Neural progenitor cell (in vitro differentiated cells): ENCODE results near the gene UBAP1L. TPM values are rescaled to one million over a fixed set of nuclear protein-coding genes. Genes with fewer than 3 reads are reported as not detected.
A peak's percentile ranks its signal among the peaks of the same experiment; 100 is the strongest.

Source experiments
- DNase-seq: peaks from one replicate; pipeline ENCODE4 v3.0.0-alpha.2; 2016; ENCODE audit warnings: low spot score
- H2AFZ ChIP-seq: fragments of 200-600 bp; sonication (generic); replicated peaks from 2 replicates; pipeline ENCODE4 v1.6.1; 2016; ENCODE audit warnings: antibody characterized with exemption
- H3F3A ChIP-seq: fragments of 200-600 bp; sonication (generic); 2 replicates; pipeline ENCODE4 v1.6.1; 2016; ENCODE audit warnings: antibody characterized with exemption, low read depth
- H3K27ac ChIP-seq: fragments of 200-600 bp; sonication (generic); 2 replicates; pipeline ENCODE4 v1.5.1; 2016; ENCODE audit warnings: mild to moderate bottlenecking
- H3K27me3 ChIP-seq: fragments of 200-600 bp; sonication (generic); 2 replicates; pipeline ENCODE4 v1.6.1; 2016; ENCODE audit warnings: mild to moderate bottlenecking, moderate library complexity
- H3K36me3 ChIP-seq: fragments of 200-600 bp; sonication (generic); 2 replicates; pipeline ENCODE4 v1.5.1; 2016
- H3K4me1 ChIP-seq: fragments of 200-600 bp; sonication (generic); 2 replicates; pipeline ENCODE4 v1.6.1; 2016; ENCODE audit warnings: mixed run types
- H3K4me2 ChIP-seq: fragments of 200-600 bp; sonication (generic); 2 replicates; pipeline ENCODE4 v1.6.1; 2016
- H3K4me3 ChIP-seq: fragments of 200-600 bp; sonication (generic); 2 replicates; pipeline ENCODE4 v1.5.1; 2016
- H3K79me2 ChIP-seq: fragments of 200-600 bp; sonication (generic); 2 replicates; pipeline ENCODE4 v1.6.1; 2016; ENCODE audit warnings: low read depth
- H3K9ac ChIP-seq: fragments of 200-600 bp; sonication (generic); 2 replicates; pipeline ENCODE4 v1.6.1; 2016
- H3K9me3 ChIP-seq: fragments of 200-600 bp; sonication (generic); 2 replicates; pipeline ENCODE4 v1.5.1; 2016; ENCODE audit warnings: low read depth
- H4K20me1 ChIP-seq: fragments of 200-600 bp; sonication (generic); 2 replicates; pipeline ENCODE4 v1.6.1; 2016; ENCODE audit warnings: low read depth
- H3K27ac Mint-ChIP-seq: 3 replicates; pipeline ENCODE4 v1.8.0; 2021; ENCODE audit warnings: mixed read lengths
- H3K27me3 Mint-ChIP-seq: 2 replicates; pipeline ENCODE4 v1.8.0; 2022; ENCODE audit warnings: low read depth, mild to moderate bottlenecking, inconsistent platforms, moderate library complexity, mixed read lengths; ENCODE audit not compliant: insufficient read depth
- H3K36me3 Mint-ChIP-seq: 3 replicates; pipeline ENCODE4 v1.8.0; 2021; ENCODE audit warnings: mixed read lengths
- H3K4me1 Mint-ChIP-seq: 3 replicates; pipeline ENCODE4 v1.8.0; 2021; ENCODE audit warnings: mixed read lengths
- H3K4me3 Mint-ChIP-seq: 3 replicates; pipeline ENCODE4 v1.8.0; 2021; ENCODE audit warnings: mild to moderate bottlenecking, moderate library complexity, mixed read lengths
- H3K9me3 Mint-ChIP-seq: 3 replicates; pipeline ENCODE4 v1.8.0; 2020; ENCODE audit warnings: mixed read lengths
- EZH2 ChIP-seq: fragments of 200-600 bp; sonication (generic); IDR thresholded peaks from 2 replicates; pipeline ENCODE4 v1.6.1; 2017; ENCODE audit warnings: antibody characterized with exemption, mild to moderate bottlenecking, moderate library complexity
- EZH2phosphoT487 ChIP-seq: fragments of 200-600 bp; sonication (generic); IDR thresholded peaks from 2 replicates; pipeline ENCODE4 v1.6.1; 2017; ENCODE audit warnings: antibody characterized with exemption
- total RNA-seq: library from RNA; depleted of rRNA; stranded (reverse); fragments of >200 nt; gene quantifications from 2 replicates; pipeline ENCODE4 v1.2.3, GENCODE V29; 2015; ENCODE audit warnings: low replicate concordance
- TF ChIP-seq, protein P1 (sequence below): fragments of 200-600 bp; sonication (generic); IDR thresholded peaks from 2 replicates; pipeline ENCODE4 v1.5.1; 2017; ENCODE audit warnings: antibody characterized with exemption, mild to moderate bottlenecking

UBAP1L gene
- total RNA-seq, 1 donor from 2014 or later: 0.39 TPM

DNA sequence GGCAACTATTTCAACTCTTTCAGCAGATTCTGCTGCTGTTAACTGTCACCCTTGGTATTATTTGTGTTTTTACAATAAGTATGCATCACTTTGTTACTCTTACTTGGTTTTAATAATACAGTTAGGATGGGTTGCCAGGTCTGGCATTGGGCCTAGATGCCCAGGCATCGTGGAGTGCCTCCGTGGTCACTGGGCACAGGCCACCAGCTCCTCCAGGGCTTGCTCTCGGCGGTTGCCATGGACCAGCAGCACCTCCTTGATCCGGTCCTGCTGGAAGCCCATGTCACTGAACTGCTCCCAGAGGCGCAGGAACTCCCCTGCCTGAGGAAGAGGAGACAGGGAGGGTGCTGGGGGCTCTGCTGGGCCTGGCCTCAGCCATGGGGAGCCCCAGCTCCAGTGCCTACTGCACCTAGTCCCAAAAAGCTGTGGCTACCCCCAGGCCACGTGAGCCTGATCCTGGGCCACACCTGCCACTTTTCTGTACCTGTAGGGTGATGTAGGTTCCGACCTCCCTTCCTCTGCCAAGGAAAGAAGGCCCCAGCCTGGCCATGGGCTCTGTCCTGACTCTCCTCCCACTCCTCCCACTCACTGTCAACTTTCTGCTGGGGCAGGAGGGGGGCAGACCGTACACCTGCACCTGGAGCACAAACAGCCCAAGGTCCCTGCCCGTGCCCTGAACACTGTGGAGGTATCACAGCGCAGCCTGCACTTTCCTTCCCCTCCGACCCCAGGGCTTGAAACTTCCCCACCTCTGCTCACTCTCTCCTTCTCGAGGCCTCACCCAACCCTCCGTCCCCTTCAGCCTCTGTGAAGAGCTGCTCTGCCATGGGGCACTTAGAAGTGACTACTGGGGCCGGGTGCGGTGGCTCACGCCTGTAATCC is 21.8 kb downstream of the UBAP1L start:
- H2AFZ ChIP-seq: no peak overlapping the region
- no peak overlapping the region for H3K9ac ChIP-seq
- DNase-seq: no peak
- no peaks in the 10 kb centered on the region for H3K36me3 ChIP-seq
- no peaks in the 10 kb centered on the region for H3K9me3 ChIP-seq
- H3F3A ChIP-seq: peaks cover 13% of the 10 kb centered on the region
- Mint-ChIP-seq H3K9me3 (no peaks in the 10 kb centered on the region), H3K36me3 (peaks cover 6% of the 10 kb centered on the region), H3K4me1 (peaks cover 19% of the 10 kb centered on the region), H3K4me3 (no peak overlapping the region), H3K27ac (no peak overlapping the region), H3K27me3 (peaks cover 4% of the 10 kb centered on the region)
- H3K4me1 ChIP-seq: peaks cover 14% of the 10 kb centered on the region
- H3K27me3 ChIP-seq: no peaks in the 10 kb centered on the region
- no peak overlapping the region for H3K4me3 ChIP-seq
- H3K27ac ChIP-seq: no peak overlapping the region
- H3K79me2 ChIP-seq: no peaks in the 10 kb centered on the region
- no peak for TF ChIP-seq EZH2phosphoT487
- TF ChIP-seq EZH2: no peak
- TF ChIP-seq, protein P1, sequence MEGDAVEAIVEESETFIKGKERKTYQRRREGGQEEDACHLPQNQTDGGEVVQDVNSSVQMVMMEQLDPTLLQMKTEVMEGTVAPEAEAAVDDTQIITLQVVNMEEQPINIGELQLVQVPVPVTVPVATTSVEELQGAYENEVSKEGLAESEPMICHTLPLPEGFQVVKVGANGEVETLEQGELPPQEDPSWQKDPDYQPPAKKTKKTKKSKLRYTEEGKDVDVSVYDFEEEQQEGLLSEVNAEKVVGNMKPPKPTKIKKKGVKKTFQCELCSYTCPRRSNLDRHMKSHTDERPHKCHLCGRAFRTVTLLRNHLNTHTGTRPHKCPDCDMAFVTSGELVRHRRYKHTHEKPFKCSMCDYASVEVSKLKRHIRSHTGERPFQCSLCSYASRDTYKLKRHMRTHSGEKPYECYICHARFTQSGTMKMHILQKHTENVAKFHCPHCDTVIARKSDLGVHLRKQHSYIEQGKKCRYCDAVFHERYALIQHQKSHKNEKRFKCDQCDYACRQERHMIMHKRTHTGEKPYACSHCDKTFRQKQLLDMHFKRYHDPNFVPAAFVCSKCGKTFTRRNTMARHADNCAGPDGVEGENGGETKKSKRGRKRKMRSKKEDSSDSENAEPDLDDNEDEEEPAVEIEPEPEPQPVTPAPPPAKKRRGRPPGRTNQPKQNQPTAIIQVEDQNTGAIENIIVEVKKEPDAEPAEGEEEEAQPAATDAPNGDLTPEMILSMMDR: no peak
- H3K4me2 ChIP-seq: no peak overlapping the region
- peaks cover 7% of the 10 kb centered on the region for H4K20me1 ChIP-seq

DNA sequence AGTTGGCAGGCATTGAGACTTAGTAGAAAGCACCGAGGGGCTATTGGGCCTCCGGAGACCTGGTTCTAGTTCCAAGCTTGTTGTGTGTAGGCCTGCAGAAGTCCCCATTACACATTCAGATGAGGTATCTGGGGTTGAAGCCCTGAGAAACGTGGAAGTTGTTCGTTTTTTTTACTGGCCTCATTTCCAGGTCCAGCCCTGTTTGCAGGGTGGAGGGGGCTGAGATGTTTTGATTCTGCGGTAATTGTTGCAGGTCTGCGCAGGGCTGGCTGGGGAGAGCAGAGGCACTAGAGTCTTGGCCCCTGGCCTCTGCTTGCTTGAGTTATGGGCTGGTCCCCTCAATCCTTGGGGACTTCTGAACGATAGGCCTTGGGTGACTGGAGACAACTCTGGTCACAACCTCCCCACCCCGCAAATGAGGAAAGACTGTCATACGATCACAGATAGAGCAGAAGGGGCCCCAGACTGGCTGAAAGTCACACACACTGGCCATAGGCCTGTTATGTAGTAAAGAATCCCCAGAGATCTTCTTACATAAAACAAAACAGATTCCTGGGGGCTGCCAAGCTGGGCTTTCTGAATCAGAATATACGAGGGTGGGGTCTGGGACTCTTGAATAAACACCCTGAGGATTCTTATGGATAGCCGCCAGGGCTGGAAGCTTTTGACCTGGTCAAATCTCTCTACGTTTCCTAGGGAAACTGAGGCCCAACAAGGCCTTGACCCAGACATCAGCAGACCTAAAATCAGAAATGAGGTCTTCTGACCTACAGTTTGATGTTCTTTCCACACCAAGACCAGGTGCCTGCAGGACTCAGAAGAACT is 22.8 kb downstream of the UBAP1L start:
- DNase-seq: no peak

DNA sequence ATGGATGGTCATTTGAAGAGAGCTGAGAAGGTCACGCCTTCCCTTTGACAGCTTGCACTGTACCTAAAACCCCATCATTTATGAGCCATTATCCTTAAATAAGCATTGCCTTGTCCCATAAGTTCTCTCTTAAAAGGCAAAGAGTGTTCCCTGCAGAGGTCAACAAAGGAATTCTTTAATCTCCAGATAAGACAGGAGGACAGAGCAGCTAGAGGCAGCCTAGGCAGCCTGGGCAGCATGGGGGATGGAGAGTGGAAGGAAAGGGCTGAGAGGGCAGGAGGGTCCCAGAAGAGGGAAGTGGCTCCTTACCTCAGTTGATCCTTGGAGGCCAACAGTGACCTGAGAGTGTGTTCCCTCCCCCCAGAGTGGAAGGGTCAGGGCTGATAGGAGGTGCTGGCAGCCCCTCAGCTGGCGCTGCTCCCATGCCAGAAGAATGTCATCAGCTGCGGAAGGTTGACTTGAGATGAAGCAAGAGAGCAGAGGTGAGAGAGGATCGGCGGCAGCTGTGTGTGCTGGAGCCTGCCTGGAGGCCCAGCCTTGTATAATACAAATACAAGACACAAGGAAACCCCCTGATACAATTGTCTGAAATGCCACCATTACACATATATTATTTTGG is 25.7 kb downstream of the UBAP1L start:
- Mint-ChIP-seq H3K27ac (peak overlapping the region; percentile 57), H3K4me1 (peaks cover 43% of the 10 kb centered on the region), H3K4me3 (no peak overlapping the region), H3K27me3 (peaks cover 9% of the 10 kb centered on the region), H3K9me3 (no peaks in the 10 kb centered on the region), H3K36me3 (no peaks in the 10 kb centered on the region)
- peaks cover 29% of the 10 kb centered on the region for H3K27me3 ChIP-seq
- no peak overlapping the region for H3K9ac ChIP-seq
- H3F3A ChIP-seq: peaks cover 19% of the 10 kb centered on the region
- DNase-seq: peak; percentile 49
- H3K27ac ChIP-seq: no peak overlapping the region
- no peak for TF ChIP-seq EZH2
- TF ChIP-seq EZH2phosphoT487: peak; percentile 68
- TF ChIP-seq, protein P1: no peak
- H2AFZ ChIP-seq: no peak overlapping the region
- H3K4me3 ChIP-seq: no peak overlapping the region
- H3K4me1 ChIP-seq: peaks cover 33% of the 10 kb centered on the region
- H3K9me3 ChIP-seq: no peaks in the 10 kb centered on the region
- peak overlapping the region; percentile 34 for H3K4me2 ChIP-seq
- H3K36me3 ChIP-seq: no peaks in the 10 kb centered on the region
- H4K20me1 ChIP-seq: peaks cover 12% of the 10 kb centered on the region
- H3K79me2 ChIP-seq: no peaks in the 10 kb centered on the region

More for the DNA sequence above, 22.8 kb downstream of the UBAP1L start:
- Histone ChIP-seq H3K79me2 (no peaks in the 10 kb centered on the region), H3K9ac (no peak overlapping the region), H3F3A (peaks cover 13% of the 10 kb centered on the region), H3K36me3 (no peaks in the 10 kb centered on the region), H3K9me3 (no peaks in the 10 kb centered on the region), H3K27ac (no peak overlapping the region), H3K4me1 (peaks cover 18% of the 10 kb centered on the region), H2AFZ (no peak overlapping the region), H3K27me3 (peaks cover 2% of the 10 kb centered on the region), H3K4me2 (no peak overlapping the region), H4K20me1 (peaks cover 7% of the 10 kb centered on the region), H3K4me3 (no peak overlapping the region)
- Mint-ChIP-seq H3K9me3 (no peaks in the 10 kb centered on the region), H3K4me3 (no peak overlapping the region), H3K4me1 (peaks cover 26% of the 10 kb centered on the region), H3K27ac (no peak overlapping the region), H3K27me3 (peaks cover 6% of the 10 kb centered on the region), H3K36me3 (peaks cover under 1% of the 10 kb centered on the region)
- TF ChIP-seq EZH2: no peak
- TF ChIP-seq EZH2phosphoT487: no peak
- TF ChIP-seq, protein P1: no peak
